NCI-H345 (cell line): ENCODE measurements around the gene PGLYRP1.

ENCODE experiments used
- DNase-seq: peaks from one replicate; lab custom pipeline; 2025; lab: John Stamatoyannopoulos, UW

Gene PGLYRP1

DNA sequence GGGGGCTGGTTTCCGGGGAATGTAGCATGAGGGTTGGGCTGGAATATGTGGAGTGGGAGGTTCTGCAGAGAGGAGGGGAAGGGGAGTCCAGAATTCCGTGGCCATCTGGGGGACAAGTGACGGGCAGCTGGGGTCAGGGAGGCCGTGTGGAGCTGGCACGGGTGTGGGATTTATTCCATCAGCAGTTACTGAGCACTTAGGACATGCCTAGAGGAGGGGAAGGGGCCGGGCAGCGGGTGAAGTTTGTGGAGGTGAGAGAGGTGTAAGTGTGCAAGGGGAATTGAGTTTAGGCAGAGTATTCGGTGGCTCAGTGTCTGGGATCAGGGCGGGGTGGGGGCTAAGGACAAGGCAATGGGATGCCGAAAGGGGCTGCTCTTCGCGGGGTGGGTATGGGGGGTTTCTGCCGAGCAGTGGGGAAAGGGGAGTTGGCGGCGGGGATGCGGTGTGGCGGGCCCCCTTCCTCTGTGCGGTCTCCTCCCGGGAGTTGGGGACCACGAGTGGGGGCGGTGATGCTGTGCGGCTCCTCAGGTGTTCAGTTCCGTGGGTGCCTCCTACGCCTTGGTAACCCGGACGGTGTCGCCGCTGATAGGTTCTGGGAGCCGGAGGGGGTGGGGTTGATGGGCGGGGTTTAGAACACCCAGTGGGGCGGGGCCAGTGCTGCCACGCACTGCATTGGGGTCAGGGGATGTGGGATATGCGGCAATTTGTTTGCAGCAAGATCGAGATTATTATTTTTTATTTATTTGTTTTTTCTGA is 22.2 kb downstream of the PGLYRP1 start:
- DNase-seq, result peak; percentile 67

DNA sequence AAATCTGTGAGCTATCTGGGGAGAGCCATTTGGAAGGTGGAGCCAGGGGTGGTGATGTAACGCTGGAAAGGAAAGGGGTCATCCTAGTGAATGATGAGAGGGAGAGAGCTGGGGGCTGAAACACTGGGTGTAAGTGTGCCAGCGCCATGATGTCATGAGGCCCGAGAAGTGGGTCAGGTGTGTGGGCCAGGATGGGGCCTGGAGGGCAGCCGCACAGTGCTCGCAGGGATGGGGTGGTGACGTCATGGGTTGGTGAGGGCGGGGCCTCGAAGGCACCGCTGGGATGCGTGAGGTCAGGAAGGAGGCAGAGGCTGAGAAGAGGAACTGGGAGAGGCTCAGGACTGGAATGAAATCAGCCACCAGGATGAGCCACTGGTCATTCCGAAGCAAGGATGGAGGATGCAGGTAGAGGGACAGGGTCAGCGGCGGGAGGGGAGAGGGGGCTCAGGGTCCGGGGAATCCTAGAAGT is 23.2 kb downstream of the PGLYRP1 start:
- peak; percentile 64 for DNase-seq

DNA sequence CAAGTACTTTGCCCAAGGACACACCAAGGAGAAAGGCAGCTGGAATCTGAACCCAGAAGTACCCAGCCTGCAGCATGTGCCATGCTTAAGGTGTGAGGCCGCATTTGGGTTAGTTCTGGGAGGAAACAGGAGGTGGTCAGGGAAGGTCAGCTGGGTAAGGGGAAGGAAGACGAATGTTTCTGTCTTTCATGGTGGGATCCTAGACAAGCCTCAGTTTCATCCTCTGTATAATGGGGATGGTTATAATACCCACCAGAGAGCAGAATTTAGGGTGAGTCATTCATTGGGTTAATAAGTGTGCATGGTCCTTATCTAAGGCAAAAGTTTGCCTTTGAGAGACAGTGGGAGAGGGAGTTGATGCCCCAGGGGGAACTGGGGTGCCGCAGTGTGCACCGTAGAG is 24.0 kb downstream of the PGLYRP1 start:
- no peak for DNase-seq

DNA sequence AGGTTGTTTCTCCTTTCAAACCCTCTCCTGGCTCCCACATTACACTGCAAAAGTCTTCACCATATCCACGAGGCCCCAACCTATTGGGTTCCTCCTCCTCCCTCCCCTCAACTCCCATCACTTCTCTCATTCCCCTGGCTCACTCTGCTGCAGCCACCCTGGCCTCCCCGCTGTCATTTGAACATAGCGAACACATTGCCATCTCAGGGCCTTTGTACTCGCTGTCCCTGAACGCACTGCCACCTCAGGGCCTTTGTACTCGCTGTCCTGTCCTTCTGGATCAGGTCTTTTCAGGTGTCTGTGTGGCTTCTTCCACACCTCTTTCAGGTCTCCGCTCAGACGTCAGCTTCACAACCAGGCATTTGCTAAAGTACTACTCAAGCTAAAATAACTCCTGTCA is 25.9 kb downstream of the PGLYRP1 start:
- no peak for DNase-seq

DNA sequence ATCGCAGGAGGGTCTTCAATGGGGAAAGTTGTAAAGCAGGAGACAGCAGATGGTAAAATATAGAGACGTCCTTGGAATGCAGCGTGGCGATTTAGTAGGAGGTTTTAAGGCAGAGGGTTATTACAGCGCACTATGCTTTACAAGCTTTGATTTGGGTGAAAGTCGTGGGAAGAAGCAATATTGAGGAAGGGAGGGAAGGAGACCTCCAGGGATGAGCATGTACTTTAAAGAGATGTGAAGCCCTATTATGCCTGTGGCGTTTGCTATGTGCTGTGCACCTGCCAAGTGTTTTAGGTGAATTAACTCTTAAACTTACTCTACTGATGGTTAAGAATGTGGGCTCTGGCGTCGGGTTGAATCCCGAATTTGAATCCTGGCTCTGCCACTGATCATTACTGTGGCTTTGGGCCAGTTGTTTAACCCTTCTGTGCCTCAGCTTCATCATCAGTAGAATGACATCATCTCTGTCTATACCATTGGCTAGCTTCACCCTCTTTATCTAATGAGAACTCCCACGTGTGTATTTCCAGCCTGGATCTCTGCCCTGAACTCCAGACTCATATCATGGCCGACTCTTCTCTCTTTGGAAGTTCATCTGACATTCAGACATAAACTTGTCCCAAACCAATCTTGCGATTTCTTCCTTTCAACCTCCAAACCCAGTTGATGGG is 27.0 kb downstream of the PGLYRP1 start:
- DNase-seq, result no peak

DNA sequence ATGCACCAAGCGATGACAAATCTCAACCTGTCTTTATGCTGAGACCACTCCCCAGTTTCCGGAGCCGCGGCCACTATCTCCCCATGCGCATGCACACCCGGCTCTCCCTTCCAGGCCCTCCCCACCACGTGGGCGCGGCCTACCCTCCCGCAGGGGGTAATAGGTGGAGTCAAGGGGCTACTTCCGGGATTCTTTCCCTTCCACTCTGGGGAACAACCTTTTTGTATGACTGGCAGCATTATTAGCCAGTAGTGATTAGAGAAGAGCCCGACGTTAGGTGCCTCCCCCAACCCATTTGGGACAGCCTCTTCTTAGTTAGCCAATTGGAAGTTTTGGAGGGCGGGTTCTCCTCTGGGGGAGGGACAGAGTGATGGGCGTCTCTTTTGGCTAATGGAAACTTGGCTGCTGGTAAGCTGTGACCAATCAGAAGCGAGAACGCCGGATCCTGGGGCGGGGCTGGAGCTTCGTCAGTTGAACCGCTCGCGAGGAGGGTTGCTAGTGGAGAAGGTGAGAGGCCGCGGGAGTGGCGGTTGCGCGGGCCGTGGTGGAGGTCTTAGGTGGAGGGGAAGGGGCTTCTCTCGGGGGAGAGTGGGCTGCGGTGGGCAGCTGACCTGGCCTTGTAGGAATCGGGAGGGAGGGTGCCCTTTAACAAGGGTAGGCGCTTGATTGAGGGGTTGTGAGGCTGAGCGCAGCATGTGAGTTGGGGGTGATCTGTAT is 27.7 kb downstream of the PGLYRP1 start, which contains the start of gene CCDC61:
Gene CCDC61 (plus strand): TSS at position 470 of the 717 bp plus-strand sequence. CDS start 7,552 bp downstream, outside the sequence.
- peak; percentile 98 for DNase-seq

DNA sequence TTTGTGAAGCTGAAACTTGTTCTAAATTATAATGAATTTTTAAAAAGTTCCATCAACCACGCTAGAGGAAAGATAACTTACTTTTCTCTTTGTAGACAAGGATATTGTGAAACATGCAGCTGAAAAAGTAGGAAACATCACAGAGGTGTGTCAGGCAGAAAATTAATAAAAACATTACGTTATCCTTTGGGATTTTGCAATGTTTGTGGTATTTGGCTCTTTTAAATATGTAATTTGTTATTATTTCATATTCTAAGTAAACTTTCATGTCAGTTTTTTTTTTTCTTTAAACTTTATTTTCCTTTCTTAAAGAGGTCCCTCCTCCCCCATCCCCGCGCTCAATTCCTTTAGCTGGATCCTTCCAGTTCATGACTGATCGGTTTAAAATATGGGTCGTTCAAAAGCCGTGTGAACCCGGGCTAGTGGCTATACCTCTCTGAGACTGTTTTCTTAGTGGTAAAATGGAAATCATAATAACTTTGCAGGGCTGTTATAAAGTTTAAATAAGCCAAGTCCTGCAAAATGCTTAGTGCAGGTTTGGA is 28.3 kb downstream of the PGLYRP1 start:
- DNase-seq, result no peak

DNA sequence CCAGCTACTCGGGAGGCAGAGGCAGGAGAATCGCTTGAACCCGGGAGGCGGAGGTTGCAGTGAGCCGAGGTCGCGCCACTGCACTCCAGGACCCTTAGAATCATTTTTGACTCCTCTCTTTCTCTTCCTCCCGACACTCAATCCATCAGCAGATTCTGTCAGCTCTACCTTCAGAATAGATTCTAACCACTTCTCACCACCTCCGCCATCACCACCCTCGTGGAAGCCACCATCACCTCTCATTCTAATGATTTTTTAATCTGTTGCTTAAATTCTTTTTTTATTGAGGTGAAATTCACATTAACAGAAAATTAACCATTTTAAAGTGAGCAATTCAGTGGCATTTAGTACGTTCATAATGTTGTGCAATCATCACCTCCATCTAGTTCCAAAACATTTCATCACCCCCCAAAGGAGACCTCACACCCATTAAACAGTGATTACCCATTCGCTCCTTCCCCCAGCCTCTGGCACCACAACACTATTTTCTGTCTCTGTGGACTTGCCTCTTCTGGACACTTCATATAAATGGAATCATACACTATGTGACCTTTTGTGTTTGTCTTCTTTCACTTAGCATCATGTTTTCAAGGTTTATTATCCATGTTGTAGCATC is 32.6 kb downstream of the PGLYRP1 start:
- DNase-seq, result no peak

DNA sequence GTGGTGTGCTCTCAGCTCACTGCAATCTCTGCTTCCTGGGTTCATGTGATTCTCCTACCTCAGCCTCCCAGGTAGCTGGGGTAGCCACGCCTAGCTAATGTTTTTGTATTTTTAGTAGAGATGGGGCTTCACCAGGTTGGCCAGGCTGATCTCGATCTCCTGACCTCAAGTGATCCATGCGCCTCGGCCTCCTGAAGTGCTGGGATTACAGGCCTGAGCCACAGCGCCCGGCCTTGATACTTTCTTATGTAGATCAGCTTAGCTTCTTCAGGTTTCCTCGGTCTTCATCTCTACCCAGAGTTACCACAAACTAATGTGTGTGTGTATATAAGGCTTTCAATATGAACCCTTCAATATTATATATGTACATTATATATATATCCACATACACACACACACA is 37.5 kb downstream of the PGLYRP1 start:
- DNase-seq, result no peak

DNA sequence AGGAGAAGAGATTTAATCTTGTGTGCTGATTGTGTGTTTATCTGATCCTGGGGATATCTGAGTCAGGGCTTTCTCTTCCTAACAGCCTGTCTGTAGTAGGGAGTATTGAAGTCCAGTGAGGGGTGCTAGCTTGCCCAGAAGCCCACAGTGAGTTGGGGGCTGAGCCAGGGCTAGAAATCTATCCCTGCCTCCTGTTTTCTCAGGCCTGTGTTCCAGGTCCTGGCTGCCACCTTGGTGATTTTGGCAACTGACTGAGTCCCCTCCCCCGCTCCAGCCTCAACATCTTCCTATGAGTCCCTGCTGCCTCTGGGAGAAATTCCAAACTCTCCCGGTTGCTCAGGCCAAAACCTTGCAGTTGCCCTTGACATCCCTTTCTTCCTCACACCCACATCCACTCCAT is 41.5 kb downstream of the PGLYRP1 start:
- DNase-seq, result no peak

DNA sequence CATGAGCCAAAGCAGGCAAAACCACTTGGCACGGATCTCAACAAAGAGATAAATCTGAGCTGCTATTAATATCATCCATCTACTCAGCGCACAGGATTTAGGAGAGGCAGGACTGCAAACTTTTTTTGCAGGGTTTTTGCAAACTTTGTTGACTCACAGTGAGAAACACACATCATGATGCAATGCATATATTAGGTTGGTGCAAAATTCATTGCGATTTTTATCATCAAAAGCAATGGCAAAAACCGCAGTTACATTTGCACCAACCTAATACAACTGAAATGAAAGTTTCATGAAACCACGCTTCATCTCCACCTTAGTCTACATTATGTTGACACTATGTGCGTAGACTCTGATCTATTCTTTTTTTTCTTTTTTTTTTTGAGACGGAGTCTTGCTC is 44.7 kb downstream of the PGLYRP1 start:
- no peak for DNase-seq

DNA sequence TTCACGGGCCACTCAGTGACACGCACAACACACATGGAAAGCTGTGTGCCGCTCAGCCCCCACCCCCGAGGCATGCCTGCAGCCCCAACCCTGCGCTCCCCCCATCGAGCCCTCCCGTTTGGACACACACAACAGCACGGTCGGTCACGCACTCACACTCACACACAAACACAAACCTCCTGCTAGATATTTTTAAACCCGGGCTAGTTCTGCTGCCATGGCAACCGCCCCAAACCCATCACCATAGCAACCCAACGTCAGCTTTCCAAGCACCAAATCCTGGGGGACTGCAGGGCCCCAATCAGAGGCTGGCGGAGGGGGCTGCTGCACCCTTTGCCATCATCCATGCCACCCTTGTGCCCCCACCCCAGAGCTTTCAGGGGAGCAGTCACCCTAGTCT is 46.7 kb downstream of the PGLYRP1 start:
- DNase-seq, result no peak

DNA sequence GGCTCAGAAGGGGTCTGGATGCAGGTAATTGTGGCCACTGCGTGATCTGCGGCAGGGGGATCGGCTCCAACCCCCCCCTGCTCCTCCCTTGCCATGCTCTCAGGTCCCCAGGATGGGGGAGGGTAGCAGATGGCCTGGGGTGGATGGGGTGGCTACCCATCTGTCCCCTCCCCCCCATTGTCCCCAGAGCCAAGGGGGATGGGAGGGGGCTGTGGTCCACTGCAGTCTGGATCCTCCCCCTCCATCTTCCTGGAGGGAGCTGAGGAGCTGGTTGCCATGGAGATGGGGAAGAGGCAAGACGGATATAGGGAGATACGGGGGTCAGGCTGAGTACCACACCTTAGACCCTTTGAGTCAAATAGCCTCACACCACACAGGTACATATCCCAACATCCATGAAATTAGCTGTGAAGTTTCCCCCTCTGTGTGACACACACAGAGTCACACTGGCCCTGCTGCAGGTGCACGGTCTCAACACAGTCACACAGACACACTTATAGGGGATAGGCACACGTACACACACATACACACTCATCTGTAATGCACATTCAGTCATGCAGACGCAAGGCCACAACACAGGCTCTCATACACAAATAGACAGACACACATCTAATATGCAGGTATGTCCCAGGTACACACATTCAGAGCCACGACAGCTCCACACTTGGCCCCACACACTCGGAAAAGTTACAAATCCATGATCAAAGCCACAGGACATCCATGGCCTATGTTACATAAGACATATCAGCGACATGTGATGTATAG is 47.4 kb downstream of the PGLYRP1 start:
- DNase-seq, result no peak

DNA sequence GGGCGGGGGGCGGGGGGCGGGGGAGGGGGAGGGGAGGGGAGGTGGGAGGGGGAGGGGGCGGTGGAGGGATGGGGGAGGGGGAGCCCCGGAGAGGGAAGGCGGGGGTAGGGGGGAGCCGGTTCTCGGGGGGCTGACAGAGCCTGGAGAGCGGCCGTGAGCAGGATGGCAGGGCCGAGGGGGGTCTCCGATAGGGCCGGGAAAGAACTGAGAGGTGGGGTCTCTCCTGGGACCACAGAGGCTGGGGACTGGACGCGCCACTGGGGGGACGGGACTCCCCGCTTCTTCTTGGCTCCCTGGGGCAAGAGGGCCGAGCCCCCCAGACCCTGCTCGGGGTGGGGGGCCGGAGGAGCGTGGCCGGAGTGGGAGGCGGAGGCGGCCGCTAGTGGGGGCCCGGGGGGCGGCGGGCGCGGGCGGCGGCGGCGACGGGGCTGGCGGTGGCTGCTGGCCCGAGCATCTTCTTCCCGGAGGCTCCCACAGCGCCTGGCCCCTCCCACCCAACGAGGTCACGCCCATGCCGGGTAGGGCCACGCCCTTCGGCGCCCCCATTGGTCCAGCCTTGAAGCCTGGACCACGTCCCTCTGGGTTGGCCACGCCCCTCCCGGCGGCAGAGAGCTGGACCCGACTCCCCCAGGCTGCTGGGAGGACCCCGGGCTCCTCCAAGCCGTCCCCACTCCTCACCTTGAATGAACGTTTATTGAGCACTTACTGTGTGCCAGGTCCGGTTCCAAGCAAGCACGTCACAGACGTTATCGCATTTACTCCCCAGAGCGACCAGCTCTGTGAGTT is 49.1 kb downstream of the PGLYRP1 start, which contains the start of gene NOVA2:
Gene NOVA2 (minus strand): TSS at position 313 of the 786 bp plus-strand sequence. CDS start 514 bp downstream, outside the sequence.
- DNase-seq, result peak; percentile 80

DNA sequence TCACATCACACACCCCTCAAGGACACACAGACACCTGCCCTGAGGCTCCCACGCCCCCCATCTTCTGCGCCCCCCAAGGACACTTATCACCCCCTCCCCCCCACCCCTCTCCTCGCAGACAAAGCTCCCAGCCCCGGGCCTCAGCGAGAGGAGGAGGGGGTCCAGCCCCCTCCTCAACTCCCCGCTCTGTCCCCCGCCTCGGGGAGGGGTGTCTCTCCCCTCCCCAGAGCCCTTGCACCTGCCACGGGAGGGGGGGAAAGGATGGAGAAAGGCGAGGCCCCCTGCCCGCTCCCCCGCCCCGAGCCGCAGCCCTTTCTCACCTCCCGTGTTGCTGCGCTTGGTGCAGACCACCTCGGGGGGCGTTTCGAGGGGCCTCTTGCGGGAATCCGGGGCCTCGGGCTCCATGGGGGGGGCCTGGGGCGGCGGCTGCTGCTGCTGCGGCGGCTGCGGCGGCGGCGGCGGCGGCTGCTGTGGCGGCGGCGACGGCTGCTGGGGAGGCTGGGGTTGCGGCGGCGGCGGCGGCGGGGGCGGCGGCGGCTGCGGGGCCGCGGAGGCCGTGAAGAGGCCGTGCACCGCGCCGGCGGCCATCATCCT is 49.8 kb downstream of the PGLYRP1 start:
- no peak for DNase-seq

DNA sequence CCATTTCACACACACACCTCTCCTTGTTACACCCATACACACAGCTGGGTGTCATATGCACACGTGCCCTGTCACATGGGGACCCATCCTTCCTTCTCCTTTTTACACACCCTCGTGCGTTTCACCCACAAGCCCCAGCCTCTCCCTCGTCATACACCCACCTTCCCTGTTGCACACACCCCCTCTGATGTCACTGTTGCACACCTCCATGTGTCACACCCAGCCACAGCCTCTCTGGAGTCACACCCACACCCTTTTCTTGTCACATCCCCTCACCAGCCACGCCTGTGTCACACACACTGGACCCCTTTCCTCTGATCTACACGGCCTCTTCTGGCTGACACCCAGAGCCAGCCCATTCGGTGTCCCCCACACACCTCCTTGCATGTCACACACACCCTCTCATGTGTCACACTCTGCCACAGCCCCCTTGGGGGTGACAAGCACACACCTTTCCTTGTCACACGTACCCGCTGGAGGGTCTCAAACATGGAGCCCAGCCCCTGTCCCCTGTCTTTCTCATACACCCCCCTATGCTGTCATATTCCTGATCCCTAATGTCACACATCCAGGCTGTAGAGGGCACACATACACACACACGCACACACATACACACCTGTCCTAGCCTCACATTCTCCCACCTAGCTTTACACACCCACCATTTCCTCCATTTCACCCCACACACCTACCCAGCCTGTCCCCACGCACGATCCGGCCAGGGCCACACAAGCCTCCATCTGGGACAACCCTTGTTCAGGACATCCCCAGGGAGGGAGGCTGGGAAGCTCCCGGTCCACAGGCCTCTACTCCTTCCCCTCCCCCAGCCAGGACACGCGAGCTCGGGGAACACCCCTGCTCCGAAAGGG is 50.5 kb downstream of the PGLYRP1 start:
- peak; percentile 2 for DNase-seq

DNA sequence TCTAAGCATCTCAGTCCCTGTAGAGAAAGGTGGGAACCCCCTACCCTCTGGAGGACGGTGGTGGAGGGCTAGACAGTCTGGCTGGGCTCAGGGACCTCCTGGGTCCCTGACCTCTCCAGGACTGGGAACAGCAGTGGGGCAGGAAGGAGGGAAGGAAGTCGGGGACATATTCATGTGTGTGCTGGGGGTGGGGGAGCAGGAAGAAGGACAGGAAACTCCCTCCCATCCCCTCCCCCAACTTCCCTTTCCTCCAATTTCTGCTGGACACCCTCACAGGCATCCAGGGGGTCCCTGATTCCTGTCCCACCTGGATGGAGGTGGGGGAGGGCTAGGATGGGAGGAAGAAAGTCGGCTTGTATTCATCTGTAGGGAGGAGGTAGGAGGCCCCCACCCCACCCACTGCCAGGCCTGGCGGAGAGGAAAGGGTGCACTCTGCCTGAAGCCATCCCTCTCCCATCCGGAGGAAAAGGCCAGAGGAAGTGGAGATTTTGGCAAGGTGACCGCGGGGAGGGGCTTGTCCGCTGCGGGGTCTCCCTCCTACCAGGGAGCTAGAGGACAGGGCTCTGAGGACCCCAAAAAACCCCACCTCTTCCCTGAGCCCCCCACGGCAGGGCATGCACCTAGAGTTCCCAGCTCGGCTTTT is 51.5 kb downstream of the PGLYRP1 start:
- DNase-seq, result no peak

DNA sequence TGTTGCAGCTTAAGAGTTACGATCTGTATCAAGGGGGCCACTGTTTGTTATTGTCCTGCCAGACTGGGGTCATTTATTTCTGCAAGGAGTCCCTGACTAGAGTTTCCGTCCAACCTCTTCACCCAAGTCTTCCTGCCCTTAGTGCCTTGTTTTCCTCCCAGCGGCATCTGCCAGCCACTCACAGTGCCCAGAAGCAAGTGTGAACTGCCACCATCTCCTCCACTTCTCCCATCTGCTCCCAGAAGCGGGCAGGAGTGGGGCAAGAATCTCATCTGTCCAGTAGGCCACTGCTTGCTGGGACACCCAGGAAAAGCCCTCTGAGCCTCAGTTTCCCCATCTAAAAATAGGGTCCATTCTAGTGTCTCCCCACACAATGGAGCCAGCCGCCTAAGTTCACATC is 53.2 kb downstream of the PGLYRP1 start:
- DNase-seq, result no peak
